LNCaP clone FGC (cell line): Measurements from ENCODE around the gene CRABP2.

Experiments
- DNase-seq: peaks from one replicate; pipeline ENCODE4 v3.0.0-alpha.2; 2011; ENCODE audit warnings: low read depth
- H3K4me3 ChIP-seq: 2 replicates; pipeline ENCODE4 v1.5.1; 2011; ENCODE audit warnings: mild to moderate bottlenecking, low read depth, low read length, control low read depth
- CTCF ChIP-seq: IDR thresholded peaks from 2 replicates; pipeline ENCODE4 v1.5.1; 2012; ENCODE audit warnings: mild to moderate bottlenecking; ENCODE audit not compliant: control insufficient read depth, insufficient read depth; ENCODE audit errors: extremely low read depth

The CRABP2 gene

GRCh38 chr1:156681196-156681960, 24.0 kb downstream of the CRABP2 start:
- TF ChIP-seq CTCF, result no peak
- DNase-seq, result no peak
- H3K4me3 ChIP-seq, result no peak overlapping the region

- no peak overlapping the region for H3K4me3 ChIP-seq
- no peak for DNase-seq
- TF ChIP-seq CTCF, result no peak
These were observed 25.3 kb downstream of the CRABP2 start for GRCh38 chr1:156680056-156680455.

- no peak overlapping the region for H3K4me3 ChIP-seq
- TF ChIP-seq CTCF, result peak; percentile 77
- DNase-seq, result no peak
These were observed 27.5 kb downstream of the CRABP2 start for GRCh38 chr1:156677616-156678596.

GRCh38 chr1:156676820-156677615, 28.4 kb downstream of the CRABP2 start, which contains the start of gene NES:
Gene NES, minus strand, starts transcription at chr1:156677407. Its CDS starts 143 bp downstream, at chr1:156677264.
- no peak for TF ChIP-seq CTCF
- no peak for DNase-seq
- H3K4me3 ChIP-seq, result no peak within 1 kb of the TSS

GRCh38 chr1:156676114-156676819, 29.1 kb downstream of the CRABP2 start:
- no peak for DNase-seq
- no peak overlapping the region for H3K4me3 ChIP-seq
- no peak for TF ChIP-seq CTCF
